Gastroesophageal sphincter (tissue), 4 donors: ENCODE measurements around the gene KLHDC1. TPM values are rescaled to one million over a fixed set of nuclear protein-coding genes. Genes with fewer than 3 reads are reported as not detected.
"Not testable (repeated sequence)": the region's sequence is repeated elsewhere in the genome, so short reads cannot be mapped to it uniquely, and the experiment has no call there.

Experiments
- ATAC-seq: fragments of 150-250 bp; one replicate; pipeline ENCODE4 v1.9.1; 2016; ENCODE audit warnings: mild to moderate bottlenecking, moderate library complexity
- H3K27ac ChIP-seq, 4 donors: fragments of 200-600 bp; sonication (generic) in 3 of 4; 1 replicate in 3 of 4; 2 replicates in 1 of 4; pipeline ENCODE4 v1.5.1; 2016 to 2019
- H3K27me3 ChIP-seq: fragments of 200-600 bp; sonication (generic); one replicate; pipeline ENCODE4 v1.5.1; 2019
- H3K36me3 ChIP-seq, 2 donors: fragments of 200-600 bp; sonication (generic); one replicate each; pipeline ENCODE4 v1.5.1; 2019; ENCODE audit warnings: control low read depth in 1 of 2
- H3K4me1 ChIP-seq, 3 donors: fragments of 200-600 bp; sonication (generic); 1 replicate in 2 of 3; 2 replicates in 1 of 3; pipeline ENCODE4 v1.5.1; 2016 to 2019; ENCODE audit warnings: control low read depth in 2 of 3
- H3K4me3 ChIP-seq, 2 donors: fragments of 200-600 bp; sonication (generic); one replicate each; pipeline ENCODE4 v1.5.1; 2019; ENCODE audit warnings: mild to moderate bottlenecking in 1 of 2, moderate library complexity in 1 of 2
- H3K9me3 ChIP-seq, 3 donors: fragments of 200-600 bp; sonication (generic); one replicate each; pipeline ENCODE4 v1.5.1; 2017 to 2019; ENCODE audit warnings: control low read depth in 2 of 3
- EP300 ChIP-seq: sonication (generic); formaldehyde crosslinking; IDR thresholded peaks from one replicate; pipeline ENCODE4 v1.6.1; 2017; ENCODE audit warnings: antibody characterized with exemption, mild to moderate bottlenecking
- POLR2A ChIP-seq, 2 donors: fragments of 450-650 bp; IDR thresholded peaks; one replicate each; pipeline ENCODE4 v1.6.1; 2017; ENCODE audit warnings: antibody characterized with exemption in 2 of 2, mild to moderate bottlenecking in 2 of 2, moderate library complexity in 1 of 2
- POLR2AphosphoS5 ChIP-seq: sonication (generic); formaldehyde crosslinking; IDR thresholded peaks from one replicate; pipeline ENCODE4 v1.6.1; 2017; ENCODE audit warnings: antibody characterized with exemption
- WGBS, 2 donors: methylation state at CpG; one replicate each; pipeline ENCODE4 v1.1.5; 2018; ENCODE audit warnings: low coverage in 1 of 2; 5-methylcytosine and 5-hydroxymethylcytosine counted together
- total RNA-seq, 4 donors: library from RNA; depleted of rRNA; stranded (reverse); fragments of >200 nt; gene quantifications; one replicate each; pipeline ENCODE4 v1.1.0, GENCODE V29; 2016
- TF ChIP-seq, protein P1 (sequence below), 4 experiments: fragments of 200-600 bp in 2 of 4; fragments of 450-650 bp in 2 of 4; sonication (generic) in 1 of 4; IDR thresholded peaks; one replicate each; pipeline ENCODE4 v1.5.1; 2017 to 2019; ENCODE audit warnings: antibody characterized with exemption in 4 of 4, mild to moderate bottlenecking in 2 of 4, moderate library complexity in 2 of 4

The KLHDC1 gene
- total RNA-seq, 4 donors from 2014 or later = 7.3 to 14.3 (median 10.5) TPM

DNA sequence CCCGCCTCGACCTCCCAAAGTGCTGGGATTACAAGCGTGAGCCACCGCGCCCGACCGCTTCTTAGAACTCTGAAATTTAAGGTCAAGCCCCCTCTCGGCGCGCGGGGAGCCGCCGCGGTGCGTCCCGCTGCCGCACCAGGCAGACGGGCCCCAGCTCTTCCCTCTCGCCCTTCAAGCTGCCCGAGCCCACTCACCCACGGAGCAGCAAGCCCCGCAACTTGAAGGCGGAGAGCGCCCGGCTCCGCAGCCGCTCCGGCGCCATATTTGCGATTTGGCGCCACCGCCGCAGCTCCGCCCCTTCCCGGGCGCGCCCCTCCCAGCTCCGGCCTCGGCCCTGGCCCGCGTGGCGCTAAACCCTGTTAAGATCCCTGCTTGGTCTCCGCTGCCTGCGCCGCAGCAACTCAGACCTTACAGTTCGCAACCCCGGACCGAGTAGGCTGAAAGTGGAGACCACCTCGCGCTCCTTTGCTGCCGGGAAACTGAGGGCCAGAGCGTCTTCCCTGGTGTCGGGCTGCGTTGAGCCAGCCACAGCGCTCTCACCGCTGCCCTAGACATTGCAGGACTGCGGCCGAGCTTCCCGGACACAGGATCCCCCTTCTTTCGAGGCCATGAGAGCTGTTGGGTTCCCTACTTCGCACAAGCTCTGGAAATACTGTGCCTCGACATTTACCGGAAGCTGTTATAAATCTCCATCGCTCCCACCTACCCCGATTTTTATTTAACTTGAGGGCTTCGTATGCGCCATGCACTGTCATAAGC, 4.8 kb upstream of the KLHDC1 start, which contains the start of gene POLE2:
Gene POLE2, minus strand, starts transcription at position 273 of the 759 bp plus-strand sequence. Its CDS starts 11 bp downstream, at position 262.
- peaks cover 0 to 22% (median 0%) of the 10 kb centered on the region in 3 donors for H3K4me1 ChIP-seq
- no peaks in the 10 kb centered on the region for H3K36me3 ChIP-seq
- peak within 1 kb of the TSS; percentile 48 to 73 for H3K4me3 ChIP-seq
- H3K27ac ChIP-seq = peak within 1 kb of the TSS; percentile 30 to 88 (median 85)
- H3K27me3 ChIP-seq = no peaks in the 10 kb centered on the region
- TF ChIP-seq POLR2AphosphoS5 (peak; percentile 59), EP300 (no peak), POLR2A (IDR thresholded peaks at IDR 0.05) (no peak)
- TF ChIP-seq, protein P1, sequence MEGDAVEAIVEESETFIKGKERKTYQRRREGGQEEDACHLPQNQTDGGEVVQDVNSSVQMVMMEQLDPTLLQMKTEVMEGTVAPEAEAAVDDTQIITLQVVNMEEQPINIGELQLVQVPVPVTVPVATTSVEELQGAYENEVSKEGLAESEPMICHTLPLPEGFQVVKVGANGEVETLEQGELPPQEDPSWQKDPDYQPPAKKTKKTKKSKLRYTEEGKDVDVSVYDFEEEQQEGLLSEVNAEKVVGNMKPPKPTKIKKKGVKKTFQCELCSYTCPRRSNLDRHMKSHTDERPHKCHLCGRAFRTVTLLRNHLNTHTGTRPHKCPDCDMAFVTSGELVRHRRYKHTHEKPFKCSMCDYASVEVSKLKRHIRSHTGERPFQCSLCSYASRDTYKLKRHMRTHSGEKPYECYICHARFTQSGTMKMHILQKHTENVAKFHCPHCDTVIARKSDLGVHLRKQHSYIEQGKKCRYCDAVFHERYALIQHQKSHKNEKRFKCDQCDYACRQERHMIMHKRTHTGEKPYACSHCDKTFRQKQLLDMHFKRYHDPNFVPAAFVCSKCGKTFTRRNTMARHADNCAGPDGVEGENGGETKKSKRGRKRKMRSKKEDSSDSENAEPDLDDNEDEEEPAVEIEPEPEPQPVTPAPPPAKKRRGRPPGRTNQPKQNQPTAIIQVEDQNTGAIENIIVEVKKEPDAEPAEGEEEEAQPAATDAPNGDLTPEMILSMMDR (IDR thresholded peaks at IDR 0.05) = no peak
- ATAC-seq = peak; percentile 81
- 0 to 25% methylated on average over 4 to 8 of the region's 67 CpGs for WGBS, 2 donors
- no peaks in the 10 kb centered on the region for H3K9me3 ChIP-seq

DNA sequence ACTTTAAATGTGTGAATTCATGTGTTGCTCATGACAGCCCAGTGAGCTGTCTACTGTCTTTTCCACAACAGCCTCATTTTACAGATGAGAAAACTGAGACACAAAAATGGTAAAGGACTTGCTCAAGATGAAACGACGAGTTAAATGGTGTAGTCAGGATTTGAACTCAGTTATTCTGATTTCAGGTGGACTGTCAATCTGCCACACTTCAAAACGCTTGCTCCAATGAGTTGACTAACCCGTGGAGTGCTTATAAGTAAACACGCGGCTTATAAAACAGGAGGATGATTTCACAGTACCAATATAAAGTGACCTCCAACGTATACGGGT, 4.3 kb upstream of the KLHDC1 start:
- Histone ChIP-seq H3K4me3 (peak overlapping the region in 1 of 2 donors; percentile 73), H3K27ac (peak overlapping the region in 3 of 4 donors; percentile 85 to 88 (median 85)), H3K27me3 (no peaks in the 10 kb centered on the region), H3K36me3 (no peaks in the 10 kb centered on the region), H3K4me1 (peaks cover 0 to 22% (median 0%) of the 10 kb centered on the region in 3 donors), H3K9me3 (no peaks in the 10 kb centered on the region)
- ATAC-seq = no peak
- 81 to 95% methylated on average over 7 to 8 of the region's 8 CpGs for WGBS, 2 donors
- TF ChIP-seq, protein P1 (IDR thresholded peaks at IDR 0.05) = no peak
- TF ChIP-seq POLR2A (IDR thresholded peaks at IDR 0.05) = no peak
- TF ChIP-seq EP300 = no peak
- TF ChIP-seq POLR2AphosphoS5 = no peak

DNA sequence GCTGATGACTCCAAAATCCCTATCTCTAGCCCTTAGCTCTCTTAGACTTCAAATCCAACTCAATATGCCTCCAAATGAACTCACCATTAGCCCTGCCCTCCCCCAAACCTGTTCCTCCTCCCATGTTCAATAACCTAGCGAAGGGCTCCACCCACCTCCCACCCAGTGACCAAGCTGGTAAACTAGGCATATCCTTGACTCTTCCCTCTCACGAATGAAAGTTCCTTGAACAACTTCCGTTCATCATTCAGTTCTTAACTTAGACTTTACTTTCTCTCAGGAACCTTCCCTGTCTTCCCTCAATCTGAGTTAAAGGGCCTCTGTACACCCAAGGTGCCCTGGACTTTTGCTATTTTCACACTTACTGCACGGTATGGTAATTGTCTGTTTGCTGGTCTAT, 1.9 kb upstream of the KLHDC1 start:
- Histone ChIP-seq H3K27me3 (no peaks in the 10 kb centered on the region), H3K27ac (no peak overlapping the region), H3K9me3 (no peaks in the 10 kb centered on the region), H3K36me3 (no peaks in the 10 kb centered on the region), H3K4me3 (no peak overlapping the region), H3K4me1 (peaks cover 0 to 43% (median 7%) of the 10 kb centered on the region in 3 donors)
- 61 to 76% methylated on average over 3 of the region's 4 CpGs for WGBS, 2 donors
- TF ChIP-seq POLR2AphosphoS5 (no peak), POLR2A (IDR thresholded peaks at IDR 0.05) (no peak), EP300 (no peak)
- TF ChIP-seq, protein P1 (IDR thresholded peaks at IDR 0.05) = no peak
- ATAC-seq = no peak

DNA sequence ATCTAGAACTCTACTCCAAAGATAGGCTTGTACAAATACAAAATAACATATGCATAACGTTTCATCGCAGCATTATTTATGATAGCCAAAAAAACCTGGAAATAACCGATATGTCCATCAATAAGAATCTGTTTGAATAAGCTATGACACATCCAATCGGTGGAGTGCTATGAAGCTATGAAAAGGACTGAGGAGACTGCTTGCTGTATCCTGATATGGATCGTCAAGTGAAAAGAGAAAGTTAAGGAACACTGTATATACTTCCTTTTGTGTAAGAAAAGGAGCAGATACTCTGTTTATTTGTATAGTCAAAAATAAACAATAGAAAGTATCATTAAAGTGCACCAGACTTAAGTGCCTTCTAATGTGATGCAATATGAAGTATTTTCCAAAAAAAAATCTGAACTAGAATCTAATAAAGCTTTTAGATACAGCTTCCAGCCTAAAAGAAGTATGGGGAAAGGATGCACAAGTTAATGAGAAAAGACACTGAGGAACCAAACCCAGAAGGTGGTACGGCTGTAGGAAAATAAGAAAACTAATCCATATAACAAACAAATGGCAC, 645 bp upstream of the KLHDC1 start:
- Histone ChIP-seq H3K27ac (peak overlapping the region; percentile 90 to 99 (median 94)), H3K4me3 (peak overlapping the region; percentile 58 to 84), H3K4me1 (peaks cover 0 to 37% (median 7%) of the 10 kb centered on the region in 3 donors), H3K36me3 (no peaks in the 10 kb centered on the region), H3K27me3 (no peaks in the 10 kb centered on the region), H3K9me3 (no peaks in the 10 kb centered on the region)
- TF ChIP-seq, protein P1 (IDR thresholded peaks at IDR 0.05) = no peak
- TF ChIP-seq POLR2AphosphoS5 (no peak), POLR2A (IDR thresholded peaks at IDR 0.05) (no peak), EP300 (no peak)
- 42 to 46% methylated on average over 6 of the region's 6 CpGs for WGBS, 2 donors
- no peak for ATAC-seq

DNA sequence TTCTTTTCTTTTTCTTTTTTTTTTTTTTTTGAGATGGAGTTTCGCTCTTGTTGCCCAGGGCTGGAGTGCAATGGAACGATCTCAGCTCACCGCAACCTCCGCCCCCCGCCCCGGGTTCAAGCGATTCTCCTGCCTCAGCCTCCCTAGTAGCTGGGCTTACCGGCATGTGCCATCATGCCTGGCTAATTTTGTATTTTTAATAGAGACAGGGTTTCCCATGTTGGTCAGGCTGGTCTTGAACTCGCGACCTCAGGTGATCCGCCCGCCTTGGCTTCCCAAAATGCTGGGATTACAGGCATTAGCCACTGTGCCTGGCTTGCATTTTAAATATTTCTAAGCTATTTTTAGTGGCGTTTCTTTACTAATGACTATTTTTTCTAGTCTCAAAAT, 810 bp downstream of the KLHDC1 start:
- peak overlapping the region; percentile 90 to 99 (median 94) for H3K27ac ChIP-seq
- H3K36me3 ChIP-seq, H3K9me3 ChIP-seq, ATAC-seq, H3K27me3 ChIP-seq: not testable (repeated sequence)
- peaks cover 0 to 24% (median 7%) of the 10 kb centered on the region in 3 donors for H3K4me1 ChIP-seq
- H3K4me3 ChIP-seq = peak overlapping the region; percentile 58 to 84
- WGBS, 2 donors = 10 to 18% methylated on average over 2 to 5 of the region's 13 CpGs
